B cell (primary cell): ENCODE data around the gene NRDE2.
"Not testable (repeated sequence)": the region's sequence is repeated elsewhere in the genome, so short reads cannot be mapped to it uniquely, and the experiment has no call there.

Source experiments
- CTCF ChIP-seq: fragments of 200-600 bp; IDR thresholded peaks from one replicate; pipeline ENCODE4 v1.8.0; 2022; ENCODE audit warnings: antibody characterized with exemption, mild to moderate bottlenecking
- EZH2 ChIP-seq: IDR thresholded peaks from 2 replicates; pipeline ENCODE4 v1.6.1; 2012; ENCODE audit warnings: borderline replicate concordance, low read depth, mild to moderate bottlenecking, moderate library complexity, low read length; ENCODE audit not compliant: insufficient read depth, poor library complexity, severe bottlenecking

- TF ChIP-seq EZH2, CTCF: not testable (repeated sequence)
These were observed 101.8 kb downstream of the NRDE2 start for GRCh38 chr14:90229942-90230341.
